HL-60/S4 treated with phorbol 12-myristate 13-acetate at 8.2 ng/mL for 4 days and 3 days (cell line): ENCODE measurements around the gene LUC7L.
"Not testable (repeated sequence)": the region's sequence is repeated elsewhere in the genome, so short reads cannot be mapped to it uniquely, and the experiment has no call there.

Source experiments
- in situ Hi-C: fragments of 300-500 bp; cut with MboI; formaldehyde crosslinking; loops from 2 replicates; pipeline ENCODE4 v1.15.0; 2022; ENCODE audit warnings: low sequenced_read_pairs

The LUC7L gene

GRCh38 chr16:167122-167690 lies 62.0 kb downstream of the LUC7L start:
- in situ Hi-C loops: no loop called here

GRCh38 chr16:166375-167121 lies 62.7 kb downstream of the LUC7L start:
- in situ Hi-C loops: no loop called here

- in situ Hi-C loops: no loop called here
Observed at GRCh38 chr16:165539-166374, 63.5 kb downstream of the LUC7L start, which contains the start of gene HBM. TSS of gene HBM (plus strand) at chr16:165978. CDS start at chr16:165998, 20 bp downstream.

GRCh38 chr16:164827-165538 lies 64.3 kb downstream of the LUC7L start:
- in situ Hi-C loops: no loop called here

GRCh38 chr16:164134-164823 lies 65.0 kb downstream of the LUC7L start:
- in situ Hi-C loops: not testable (repeated sequence)

GRCh38 chr16:163696-164095 lies 65.6 kb downstream of the LUC7L start:
- in situ Hi-C loops: not testable (repeated sequence)

GRCh38 chr16:163139-163538 lies 66.1 kb downstream of the LUC7L start:
- in situ Hi-C loops: not testable (repeated sequence)

- in situ Hi-C loops: no loop called here
Observed at GRCh38 chr16:162271-162991, 66.8 kb downstream of the LUC7L start.

GRCh38 chr16:160691-161190 lies 68.5 kb downstream of the LUC7L start:
- in situ Hi-C loops: no loop called here

- in situ Hi-C loops: not testable (repeated sequence)
Observed at GRCh38 chr16:160242-160641, 69.0 kb downstream of the LUC7L start.

- in situ Hi-C loops: no loop called here
Observed at GRCh38 chr16:159136-159849, 70.0 kb downstream of the LUC7L start.

GRCh38 chr16:155031-155398 lies 74.2 kb downstream of the LUC7L start:
- in situ Hi-C loops: no loop called here

- in situ Hi-C loops: no loop called here
Observed at GRCh38 chr16:154217-155030, 74.8 kb downstream of the LUC7L start.

- in situ Hi-C loops: not testable (repeated sequence)
Observed at GRCh38 chr16:153550-154216, 75.6 kb downstream of the LUC7L start.

- in situ Hi-C loops: not testable (repeated sequence)
Observed at GRCh38 chr16:153129-153521, 76.1 kb downstream of the LUC7L start.

GRCh38 chr16:152141-153128 lies 76.8 kb downstream of the LUC7L start, which contains the start of gene HBZ:
TSS of gene HBZ (plus strand) at chr16:152644. CDS start at chr16:152910, 266 bp downstream.
- in situ Hi-C loops: no loop called here
